Neural cell (in vitro differentiated cells): Measurements from ENCODE around the gene WDR38. TPM values are rescaled to one million over a fixed set of nuclear protein-coding genes. Genes with fewer than 3 reads are reported as not detected.

Experiments
- H2AFZ ChIP-seq: fragments of 200-600, 300-800 bp; sonication (generic), shearing (Covaris generic); 2 replicates; pipeline ENCODE4 v1.6.0; 2014; ENCODE audit warnings: low read depth, mild to moderate bottlenecking, antibody characterized with exemption, low read length, moderate library complexity
- H3F3A ChIP-seq: fragments of 200-600 bp; shearing (Covaris generic); 2 replicates; pipeline ENCODE4 v1.6.1; 2016; ENCODE audit warnings: mild to moderate bottlenecking, moderate library complexity, mixed read lengths, antibody characterized with exemption, low read length; ENCODE audit not compliant: insufficient read depth, poor library complexity, severe bottlenecking
- H3K27ac ChIP-seq: fragments of 200-600, 300-800 bp; sonication (generic), shearing (Covaris generic); 2 replicates; pipeline ENCODE4 v1.5.1; 2014; ENCODE audit warnings: mild to moderate bottlenecking, low read length, moderate library complexity
- H3K27me3 ChIP-seq: fragments of 300-800, 200-600 bp; sonication (generic), shearing (Covaris generic); 2 replicates; pipeline ENCODE4 v1.6.0; 2014; ENCODE audit warnings: mild to moderate bottlenecking, low read depth, low read length, moderate library complexity; ENCODE audit not compliant: insufficient read depth
- H3K36me3 ChIP-seq: fragments of 300-800, 200-600 bp; sonication (generic), shearing (Covaris generic); 2 replicates; pipeline ENCODE4 v1.5.1; 2014; ENCODE audit warnings: mild to moderate bottlenecking, antibody characterized with exemption, low read length, moderate library complexity; ENCODE audit not compliant: insufficient read depth
- H3K4me2 ChIP-seq: fragments of 300-800, 200-600 bp; sonication (generic), shearing (Covaris generic); 2 replicates; pipeline ENCODE4 v1.6.0; 2014; ENCODE audit warnings: mild to moderate bottlenecking, low read length
- H3K4me3 ChIP-seq: fragments of 300-800, 200-600 bp; sonication (generic), shearing (Covaris generic); 2 replicates; pipeline ENCODE4 v1.5.1; 2014; ENCODE audit warnings: mild to moderate bottlenecking, low read length, moderate library complexity
- H3K79me2 ChIP-seq: fragments of 200-600 bp; shearing (Covaris generic); replicated peaks from 2 replicates; pipeline ENCODE4 v1.6.0; 2014; ENCODE audit warnings: mild to moderate bottlenecking, low read length, moderate library complexity; ENCODE audit not compliant: insufficient read depth
- H3K9ac ChIP-seq: fragments of 300-800, 200-600 bp; sonication (generic), shearing (Covaris generic); 2 replicates; pipeline ENCODE4 v1.6.1; 2016; ENCODE audit warnings: mild to moderate bottlenecking, low read length, mixed read lengths
- H3K9me2 ChIP-seq: fragments of 200-600 bp; shearing (Covaris generic); 2 replicates; pipeline ENCODE4 v1.6.1; 2016; ENCODE audit warnings: mild to moderate bottlenecking, low read length, mixed read lengths; ENCODE audit not compliant: insufficient read depth
- H3K9me3 ChIP-seq: fragments of 200-600, 300-800 bp; sonication (generic), shearing (Covaris generic); 2 replicates; pipeline ENCODE4 v1.6.1; 2016; ENCODE audit warnings: mild to moderate bottlenecking, mixed run types, low read length, moderate library complexity, mixed read lengths
- H4K20me1 ChIP-seq: fragments of 200-600 bp; shearing (Covaris generic); 2 replicates; pipeline ENCODE4 v1.6.1; 2016; ENCODE audit warnings: mild to moderate bottlenecking, mixed run types; ENCODE audit not compliant: insufficient read depth
- CTCF ChIP-seq: fragments of 450-650 bp; IDR thresholded peaks from 2 replicates; pipeline ENCODE4 v1.5.1; 2014; ENCODE audit warnings: antibody characterized with exemption, mild to moderate bottlenecking, moderate library complexity; ENCODE audit not compliant: poor library complexity, severe bottlenecking
- EP300 ChIP-seq: fragments of 450-650 bp; conservative IDR thresholded peaks from 2 replicates; pipeline ENCODE4 v1.6.1; 2014; ENCODE audit warnings: antibody characterized with exemption, mild to moderate bottlenecking, moderate library complexity; ENCODE audit not compliant: poor library complexity, severe bottlenecking
- EZH2 ChIP-seq: fragments of 200-600, 300-800 bp; shearing (Covaris generic), sonication (generic); IDR thresholded peaks from 2 replicates; pipeline ENCODE4 v1.6.1; 2014; ENCODE audit warnings: antibody characterized with exemption, low read length, borderline replicate concordance, mild to moderate bottlenecking; ENCODE audit not compliant: insufficient read depth, poor library complexity, severe bottlenecking
- MXI1 ChIP-seq: fragments of 450-650 bp; conservative IDR thresholded peaks from 2 replicates; pipeline ENCODE4 v1.6.1; 2014; ENCODE audit warnings: antibody characterized with exemption, mild to moderate bottlenecking; ENCODE audit not compliant: poor library complexity, severe bottlenecking
- POLR2AphosphoS5 ChIP-seq: IDR thresholded peaks from 2 replicates; pipeline ENCODE4 v1.6.1; 2012
- RAD21 ChIP-seq: fragments of 450-650 bp; conservative IDR thresholded peaks from 2 replicates; pipeline ENCODE4 v1.6.1; 2014; ENCODE audit warnings: antibody characterized with exemption, mild to moderate bottlenecking, moderate library complexity
- REST ChIP-seq: IDR thresholded peaks from 2 replicates; pipeline ENCODE4 v1.6.1; 2012; ENCODE audit warnings: borderline replicate concordance
- SMC3 ChIP-seq: fragments of 450-650 bp; conservative IDR thresholded peaks from 2 replicates; pipeline ENCODE4 v1.6.1; 2014; ENCODE audit warnings: antibody characterized with exemption, mild to moderate bottlenecking, moderate library complexity; ENCODE audit not compliant: poor library complexity
- polyA minus RNA-seq: library from RNA; depleted of rRNA, polyadenylated mRNA; stranded (reverse); fragments of >200 nt; gene quantifications from 2 replicates; pipeline ENCODE4 v1.2.3, GENCODE V29; 2014
- polyA plus RNA-seq: library from polyadenylated mRNA; depleted of rRNA; stranded (reverse); fragments of >200 nt; gene quantifications from 2 replicates; pipeline ENCODE4 v1.2.3, GENCODE V29; 2014

WDR38 gene, protein sequence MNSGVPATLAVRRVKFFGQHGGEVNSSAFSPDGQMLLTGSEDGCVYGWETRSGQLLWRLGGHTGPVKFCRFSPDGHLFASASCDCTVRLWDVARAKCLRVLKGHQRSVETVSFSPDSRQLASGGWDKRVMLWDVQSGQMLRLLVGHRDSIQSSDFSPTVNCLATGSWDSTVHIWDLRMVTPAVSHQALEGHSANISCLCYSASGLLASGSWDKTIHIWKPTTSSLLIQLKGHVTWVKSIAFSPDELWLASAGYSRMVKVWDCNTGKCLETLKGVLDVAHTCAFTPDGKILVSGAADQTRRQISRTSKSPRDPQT
- polyA plus RNA-seq = not detected in 2 replicates
- polyA minus RNA-seq = not detected in 2 replicates

GRCh38 chr9:124852829-124853531 is at the start of gene WDR38:
WDR38 (plus strand) TSS chr9:124853460; CDS start chr9:124853532, 72 bp downstream.
- TF ChIP-seq POLR2AphosphoS5 = no peak
- peak; percentile 59 for TF ChIP-seq MXI1
- TF ChIP-seq EZH2 = no peak
- TF ChIP-seq REST = no peak
- TF ChIP-seq SMC3 = peak; percentile 92
- TF ChIP-seq CTCF = peak; percentile 100
- peak; percentile 98 for TF ChIP-seq RAD21
- peak; percentile 24 for TF ChIP-seq EP300
- H3K4me2 ChIP-seq = peak within 1 kb of the TSS; percentile 51

GRCh38 chr9:124803911-124804310 is 49.3 kb upstream of the WDR38 start:
- H3K4me2 ChIP-seq = no peak overlapping the region
- no peaks in the 10 kb centered on the region for H4K20me1 ChIP-seq
- H3K27ac ChIP-seq = no peak overlapping the region
- H3K4me3 ChIP-seq = no peak overlapping the region
- H3K9ac ChIP-seq = no peak overlapping the region
- H3K9me2 ChIP-seq = no peaks in the 10 kb centered on the region
- no peaks in the 10 kb centered on the region for H3K27me3 ChIP-seq
- no peak overlapping the region for H2AFZ ChIP-seq
- TF ChIP-seq SMC3 (no peak), POLR2AphosphoS5 (no peak), EP300 (no peak), RAD21 (no peak), CTCF (no peak), MXI1 (no peak), EZH2 (no peak)
- H3K36me3 ChIP-seq = no peaks in the 10 kb centered on the region
- H3F3A ChIP-seq = no peaks in the 10 kb centered on the region
- H3K79me2 ChIP-seq = no peaks in the 10 kb centered on the region
- no peaks in the 10 kb centered on the region for H3K9me3 ChIP-seq

More at GRCh38 chr9:124852829-124853531, at the start of gene WDR38:
- H3K4me3 ChIP-seq = peak within 1 kb of the TSS; percentile 66
- no peak within 1 kb of the TSS for H3K27ac ChIP-seq
- no peaks in the 10 kb centered on the region for H3K36me3 ChIP-seq
- H3K9me3 ChIP-seq = no peaks in the 10 kb centered on the region
- no peaks in the 10 kb centered on the region for H4K20me1 ChIP-seq
- no peak within 1 kb of the TSS for H2AFZ ChIP-seq
- H3K9ac ChIP-seq = peak within 1 kb of the TSS; percentile 35
- no peaks in the 10 kb centered on the region for H3F3A ChIP-seq
- no peaks in the 10 kb centered on the region for H3K79me2 ChIP-seq
- H3K27me3 ChIP-seq = no peaks in the 10 kb centered on the region
- H3K9me2 ChIP-seq = no peaks in the 10 kb centered on the region
